PC-3 (cell line): ENCODE data around the gene HNRNPA3. TPM values are rescaled to one million over a fixed set of nuclear protein-coding genes. Genes with fewer than 3 reads are reported as not detected.
"Not testable (repeated sequence)": the region's sequence is repeated elsewhere in the genome, so short reads cannot be mapped to it uniquely, and the experiment has no call there.

Experiments
- ATAC-seq: fragments of 200-7000 bp; cut with Tn5 transposase; 2 replicates; pipeline ENCODE4 v1.9.1; 2020; ENCODE audit warnings: mild to moderate bottlenecking, moderate library complexity
- BruUV-seq: library from RNA; stranded (reverse); fragments of 400-500 nt; replicated peaks from 2 replicates; lab custom pipeline; 2021; lab: Mats Ljungman, UMichigan
- CTCF ChIA-PET: fragments of 300-600 bp; sonication (Branson Sonifier 250); formaldehyde crosslinking; loops from one replicate; lab custom pipeline; 2022; ENCODE audit warnings: antibody characterized with exemption; lab: Charles Lee
- POLR2A ChIA-PET: fragments of 300-600 bp; sonication (Branson Sonifier 250); formaldehyde crosslinking; loops from one replicate; lab custom pipeline; 2022; ENCODE audit warnings: antibody characterized with exemption; ENCODE audit not compliant: unreplicated experiment; lab: Charles Lee
- DNase-seq: peaks from one replicate; pipeline ENCODE4 v3.0.0-alpha.2; 2015
- H2AFZ ChIP-seq: fragments of 300-600 bp; sonication (generic); 2 replicates; pipeline ENCODE4 v1.6.0; 2016; ENCODE audit warnings: antibody characterized with exemption, low read length
- H3F3A ChIP-seq: fragments of 300-600 bp; sonication (generic); one replicate; pipeline ENCODE4 v1.6.0; 2017; ENCODE audit warnings: antibody characterized with exemption, low read length, control low read depth, mild to moderate bottlenecking; ENCODE audit not compliant: unreplicated experiment
- H3K27ac ChIP-seq: fragments of 300-600 bp; sonication (generic); 2 replicates; pipeline ENCODE4 v1.5.1; 2016; ENCODE audit warnings: mild to moderate bottlenecking, low read length
- H3K27me3 ChIP-seq: fragments of 300-600 bp; sonication (generic); 2 replicates; pipeline ENCODE4 v1.6.1; 2016; ENCODE audit warnings: low read length, mixed read lengths
- H3K36me3 ChIP-seq: fragments of 300-600 bp; sonication (generic); 2 replicates; pipeline ENCODE4 v1.6.1; 2016; ENCODE audit warnings: low read depth, mixed run types, low read length, mixed read lengths
- H3K4me1 ChIP-seq: fragments of 300-600 bp; sonication (generic); 2 replicates; pipeline ENCODE4 v1.5.1; 2016; ENCODE audit warnings: low read length; ENCODE audit not compliant: insufficient read depth
- H3K4me2 ChIP-seq: fragments of 300-600 bp; sonication (generic); 2 replicates; pipeline ENCODE4 v1.6.0; 2016; ENCODE audit warnings: low read length
- H3K4me3 ChIP-seq: fragments of 300-600 bp; sonication (generic); 2 replicates; pipeline ENCODE4 v1.5.1; 2016; ENCODE audit warnings: mild to moderate bottlenecking, low read length, mixed read lengths
- H3K79me2 ChIP-seq: fragments of 300-600 bp; sonication (generic); 2 replicates; pipeline ENCODE4 v1.6.1; 2017; ENCODE audit warnings: low read length, mixed read lengths
- H3K9ac ChIP-seq: fragments of 300-600 bp; sonication (generic); 2 replicates; pipeline ENCODE4 v1.6.0; 2016; ENCODE audit warnings: mild to moderate bottlenecking, low read length
- H3K9me2 ChIP-seq: fragments of 300-600 bp; sonication (generic); replicated peaks from 2 replicates; pipeline ENCODE4 v1.6.1; 2016; ENCODE audit warnings: mixed run types, low read length, mixed read lengths
- H3K9me3 ChIP-seq: fragments of 300-600 bp; sonication (generic); 2 replicates; pipeline ENCODE4 v1.6.1; 2016; ENCODE audit warnings: low read length, mixed read lengths
- H4K20me1 ChIP-seq: fragments of 300-600 bp; sonication (generic); 2 replicates; pipeline ENCODE4 v1.6.1; 2016; ENCODE audit warnings: low read length, mixed read lengths
- EZH2 ChIP-seq: fragments of 300-600 bp; sonication (generic); IDR thresholded peaks from one replicate; pipeline ENCODE4 v1.6.1; 2017; ENCODE audit warnings: antibody characterized with exemption, mild to moderate bottlenecking, low read length; ENCODE audit not compliant: unreplicated experiment
- EZH2phosphoT487 ChIP-seq: fragments of 300-600 bp; sonication (generic); IDR thresholded peaks from 2 replicates; pipeline ENCODE4 v1.6.1; 2018; ENCODE audit warnings: mild to moderate bottlenecking, antibody characterized with exemption, low read length, borderline replicate concordance
- intact Hi-C: fragments of 100-400 bp; cut with micrococcal nuclease; formaldehyde crosslinking; loops from 2 replicates; pipeline ENCODE4 v1.9.0; 2023
- total RNA-seq: library from RNA; depleted of rRNA; stranded (reverse); fragments of >200 nt; gene quantifications from 2 replicates; pipeline ENCODE4 v1.2.3, GENCODE V29; 2014
- TF ChIP-seq, protein P1 (sequence below): fragments of 300-600 bp; sonication (generic); conservative IDR thresholded peaks from 2 replicates; pipeline ENCODE4 v1.5.1; 2017; ENCODE audit warnings: antibody characterized with exemption, low read depth, mild to moderate bottlenecking, low read length

HNRNPA3 gene
- total RNA-seq, 1 experiment from 2014 or later, result 50.3 TPM

GRCh38 chr2:177245010-177245422 is 32.4 kb downstream of the HNRNPA3 start:
- DNase-seq (no peak), ATAC-seq (no peak)
- TF ChIP-seq, protein P1, sequence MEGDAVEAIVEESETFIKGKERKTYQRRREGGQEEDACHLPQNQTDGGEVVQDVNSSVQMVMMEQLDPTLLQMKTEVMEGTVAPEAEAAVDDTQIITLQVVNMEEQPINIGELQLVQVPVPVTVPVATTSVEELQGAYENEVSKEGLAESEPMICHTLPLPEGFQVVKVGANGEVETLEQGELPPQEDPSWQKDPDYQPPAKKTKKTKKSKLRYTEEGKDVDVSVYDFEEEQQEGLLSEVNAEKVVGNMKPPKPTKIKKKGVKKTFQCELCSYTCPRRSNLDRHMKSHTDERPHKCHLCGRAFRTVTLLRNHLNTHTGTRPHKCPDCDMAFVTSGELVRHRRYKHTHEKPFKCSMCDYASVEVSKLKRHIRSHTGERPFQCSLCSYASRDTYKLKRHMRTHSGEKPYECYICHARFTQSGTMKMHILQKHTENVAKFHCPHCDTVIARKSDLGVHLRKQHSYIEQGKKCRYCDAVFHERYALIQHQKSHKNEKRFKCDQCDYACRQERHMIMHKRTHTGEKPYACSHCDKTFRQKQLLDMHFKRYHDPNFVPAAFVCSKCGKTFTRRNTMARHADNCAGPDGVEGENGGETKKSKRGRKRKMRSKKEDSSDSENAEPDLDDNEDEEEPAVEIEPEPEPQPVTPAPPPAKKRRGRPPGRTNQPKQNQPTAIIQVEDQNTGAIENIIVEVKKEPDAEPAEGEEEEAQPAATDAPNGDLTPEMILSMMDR, result no peak
- TF ChIP-seq EZH2, result no peak
- TF ChIP-seq EZH2phosphoT487, result no peak
- no peaks in the 10 kb centered on the region for H3F3A ChIP-seq
- H3K36me3 ChIP-seq, result no peaks in the 10 kb centered on the region
- no peaks in the 10 kb centered on the region for H3K9me2 ChIP-seq
- H3K9ac ChIP-seq, result no peak overlapping the region
- BruUV-seq, result no TSS peak
- POLR2A ChIA-PET, result interaction anchor here (0.6 kb wide), 1 partner anchor 19 kb away, joined by 21 read pairs; the partner anchor contains the start of gene NFE2L2
- CTCF ChIA-PET, result no interaction called here
- peaks cover 98% of the 10 kb centered on the region for H3K79me2 ChIP-seq
- no peaks in the 10 kb centered on the region for H3K9me3 ChIP-seq
- no peaks in the 10 kb centered on the region for H3K27me3 ChIP-seq
- no peak overlapping the region for H3K4me2 ChIP-seq
- intact Hi-C loops, result no loop called here
- H3K4me3 ChIP-seq, result no peak overlapping the region
- peaks cover 4% of the 10 kb centered on the region for H4K20me1 ChIP-seq
- peaks cover 47% of the 10 kb centered on the region for H3K4me1 ChIP-seq
- no peak overlapping the region for H2AFZ ChIP-seq
- peak overlapping the region; percentile 6; the same call in 1 of the 2 replicates for H3K27ac ChIP-seq

GRCh38 chr2:177246000-177246399 is 33.4 kb downstream of the HNRNPA3 start:
- Histone ChIP-seq H3K79me2 (peaks cover 98% of the 10 kb centered on the region), H3K4me2 (no peak overlapping the region), H3K36me3 (0 out of 2 replicates have a peak, but pooled peaks cover 3% of the 10 kb centered on the region), H3K9ac (no peak overlapping the region), H4K20me1 (peaks cover 11% of the 10 kb centered on the region), H3K27ac (no peak overlapping the region), H3K9me2 (no peaks in the 10 kb centered on the region), H3K9me3 (no peaks in the 10 kb centered on the region), H2AFZ (no peak overlapping the region), H3K4me3 (no peak overlapping the region), H3F3A (no peaks in the 10 kb centered on the region), H3K4me1 (peaks cover 37% of the 10 kb centered on the region), H3K27me3 (no peaks in the 10 kb centered on the region)
- TF ChIP-seq, protein P1, result no peak
- intact Hi-C loops, result no loop called here
- ATAC-seq (no peak), DNase-seq (no peak)
- ChIA-PET POLR2A (no interaction called here), CTCF (no interaction called here)
- BruUV-seq, result no TSS peak

GRCh38 chr2:177246523-177247030 is 34.0 kb downstream of the HNRNPA3 start:
- H3K9me3 ChIP-seq, BruUV-seq, DNase-seq, H2AFZ ChIP-seq, H3F3A ChIP-seq, H3K36me3 ChIP-seq, H3K9me2 ChIP-seq, intact Hi-C loops, H3K4me3 ChIP-seq, H3K9ac ChIP-seq, H3K4me2 ChIP-seq, ATAC-seq, CTCF ChIA-PET, H3K27me3 ChIP-seq, H3K27ac ChIP-seq, POLR2A ChIA-PET: not testable (repeated sequence)
- Histone ChIP-seq H3K79me2 (peaks cover 98% of the 10 kb centered on the region), H3K4me1 (peaks cover 36% of the 10 kb centered on the region), H4K20me1 (peaks cover 16% of the 10 kb centered on the region)
